ENCODE data around the gene MTERF4.

MTERF4 gene

DNA sequence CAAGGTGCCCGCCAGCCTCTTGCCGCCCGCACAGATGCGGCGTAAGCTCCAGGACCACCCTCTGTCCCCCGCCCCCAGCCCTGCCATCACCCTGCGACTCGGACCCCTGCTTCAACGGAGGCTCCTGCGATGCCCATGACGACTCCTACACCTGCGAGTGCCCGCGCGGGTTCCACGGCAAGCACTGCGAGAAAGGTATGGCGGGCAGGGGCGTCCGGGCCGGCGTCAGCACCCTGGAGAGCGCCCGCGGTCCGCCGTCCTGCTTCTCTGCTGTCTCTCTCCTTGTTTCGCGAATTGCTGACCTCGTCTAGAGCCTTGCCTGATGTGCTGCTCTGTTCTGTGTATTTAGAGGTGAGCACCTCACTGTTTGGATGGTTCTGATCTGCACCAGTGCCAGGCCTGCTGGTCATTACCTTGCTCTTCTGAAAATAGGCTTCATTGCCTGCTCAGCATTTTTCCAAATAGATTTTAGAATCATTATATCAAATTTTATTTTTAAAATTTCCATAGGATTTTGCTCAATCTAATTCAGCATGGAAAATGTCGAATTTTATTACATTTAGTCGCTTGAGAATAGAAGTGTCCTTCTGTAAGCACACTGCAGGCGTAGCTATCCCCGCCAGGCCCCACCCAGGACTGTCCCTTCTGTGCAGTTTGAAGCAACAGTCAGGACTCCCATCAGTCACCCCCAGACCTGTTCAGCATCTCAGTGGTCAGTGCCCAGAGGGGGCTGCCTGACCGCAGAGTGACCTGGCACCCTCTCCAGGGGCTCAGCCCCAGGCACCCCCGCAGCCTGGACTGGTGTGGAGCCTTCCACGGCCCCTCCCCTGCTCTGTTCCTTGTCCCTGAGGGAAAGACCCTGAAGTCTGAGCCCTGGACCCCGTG, 52.1 kb downstream of the MTERF4 start:
- no peak for DNase-seq (ENCODE audit: low read depth)

DNA sequence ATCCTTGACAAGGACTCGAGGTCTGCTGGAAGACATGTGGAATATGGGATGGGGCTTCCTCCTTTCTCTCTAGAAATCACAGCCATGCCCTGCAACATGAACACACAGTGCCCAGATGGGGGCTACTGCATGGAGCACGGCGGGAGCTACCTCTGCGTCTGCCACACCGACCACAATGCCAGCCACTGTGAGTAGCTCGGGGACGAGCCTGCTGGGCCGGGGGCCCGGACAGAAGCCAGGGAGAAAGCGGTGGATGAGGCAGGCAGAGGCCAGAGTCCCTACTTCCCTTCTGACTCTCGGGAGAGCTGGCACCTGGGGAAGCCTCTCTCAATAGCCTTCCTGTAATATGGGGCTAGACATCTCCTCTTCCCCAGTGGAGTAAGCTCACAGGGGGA, 53.1 kb downstream of the MTERF4 start:
- DNase-seq (ENCODE audit: low read depth), result no peak

DNA sequence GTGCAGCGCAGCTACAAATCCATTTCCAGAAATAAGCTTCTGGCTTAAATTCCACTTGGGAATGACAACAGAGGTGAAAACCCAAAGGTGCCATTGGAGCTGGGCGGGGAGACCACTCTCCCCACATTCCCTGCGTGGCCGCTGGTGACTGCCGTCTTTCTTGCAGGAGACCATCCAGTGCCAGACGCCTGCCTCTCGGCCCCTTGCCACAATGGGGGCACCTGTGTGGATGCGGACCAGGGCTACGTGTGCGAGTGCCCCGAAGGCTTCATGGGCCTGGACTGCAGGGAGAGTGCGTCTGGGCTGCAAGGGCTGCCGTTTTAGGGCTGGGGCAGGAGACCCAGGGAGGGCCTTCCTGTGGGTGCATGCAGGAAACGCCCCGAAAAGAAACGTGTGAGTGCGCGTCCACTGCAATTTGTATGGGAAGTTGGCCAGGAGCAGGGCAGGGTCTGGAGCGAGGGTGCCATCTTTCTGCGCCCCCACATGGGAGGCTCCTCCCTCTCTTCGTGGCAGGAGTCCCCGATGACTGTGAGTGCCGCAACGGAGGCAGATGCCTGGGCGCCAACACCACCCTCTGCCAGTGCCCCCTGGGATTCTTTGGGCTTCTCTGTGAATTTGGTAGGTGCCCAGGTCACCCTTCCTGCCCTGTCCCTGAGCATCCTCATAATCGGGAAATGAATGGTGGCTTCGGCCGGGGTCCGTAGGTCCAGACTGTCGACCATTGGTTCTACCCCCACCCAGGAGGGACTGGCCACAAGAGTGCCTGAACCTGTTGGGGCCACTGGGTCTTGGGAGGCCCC, 53.7 kb downstream of the MTERF4 start:
- no peak for DNase-seq (ENCODE audit: low read depth)

DNA sequence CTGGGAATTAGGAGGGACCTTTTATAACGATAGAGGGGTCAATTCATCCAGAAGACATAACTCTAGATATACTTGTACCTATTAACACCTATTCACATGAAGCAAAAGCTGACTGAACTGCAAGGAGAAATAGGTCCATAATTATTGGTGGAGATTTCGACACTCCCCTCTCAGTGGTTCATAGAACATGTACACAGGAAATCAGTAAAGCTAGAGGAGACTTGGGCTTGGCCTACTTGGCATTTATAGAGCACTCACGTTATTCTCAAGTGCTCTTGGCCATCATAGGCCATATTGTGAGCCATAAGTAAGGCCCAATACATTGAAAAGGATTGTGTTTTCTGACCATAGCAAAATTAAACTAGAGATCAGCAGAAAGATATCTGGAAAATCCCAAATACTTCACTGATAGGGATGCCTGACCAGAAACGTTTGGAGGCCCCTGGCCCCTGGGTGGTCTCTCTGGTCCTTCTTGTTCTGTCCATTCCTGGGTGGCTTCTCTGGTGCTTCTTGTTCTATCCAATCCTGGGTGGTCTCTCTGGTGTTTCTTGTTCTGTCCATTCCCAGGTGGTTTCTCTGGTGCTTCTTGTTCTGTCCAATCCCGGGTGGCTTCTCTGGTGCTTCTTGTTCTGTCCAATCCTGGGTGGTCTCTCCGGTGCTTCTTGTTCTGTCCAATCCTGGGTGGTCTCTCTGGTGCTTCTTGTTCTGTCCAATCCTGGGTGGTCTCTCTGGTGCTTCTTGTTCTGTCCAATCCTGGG, 54.7 kb downstream of the MTERF4 start:
- DNase-seq (ENCODE audit: low read depth), result no peak
